Kidney (tissue), 14 donors: ENCODE results near the gene IFNE. TPM values are rescaled to one million over a fixed set of nuclear protein-coding genes. Genes with fewer than 3 reads are reported as not detected.

Experiments used
- DNase-seq, 5 donors: peaks; one replicate each; pipeline ENCODE4 v3.0.0-alpha.2; 2013 to 2020
- FAIRE-seq: peaks from 2 replicates; lab custom pipeline; 2012; peaks lifted over from hg19 to GRCh38; lab: Jason Lieb, UNC
- H3K27ac ChIP-seq, 2 donors: one replicate each; pipeline ENCODE4 v1.7.0; 2013; ENCODE audit warnings: low read depth in 2 of 2, low read length in 2 of 2, inconsistent platforms in 1 of 2
- H3K27me3 ChIP-seq: one replicate; pipeline ENCODE4 v1.7.1; 2013; ENCODE audit warnings: low read length, inconsistent platforms; ENCODE audit not compliant: control insufficient read depth, insufficient read depth
- H3K36me3 ChIP-seq, 3 donors: one replicate each; pipeline versions ENCODE4 v1.7.0 to v1.7.1; 2013; ENCODE audit warnings: low read length in 3 of 3, control low read depth in 1 of 3, inconsistent platforms in 1 of 3; ENCODE audit not compliant: insufficient read depth in 3 of 3, control insufficient read depth in 2 of 3
- H3K4me1 ChIP-seq, 3 donors: one replicate each; pipeline versions ENCODE4 v1.7.0 to v1.7.1; 2013; ENCODE audit warnings: low read length in 3 of 3, inconsistent platforms in 1 of 3, low read depth in 1 of 3; ENCODE audit not compliant: control insufficient read depth in 2 of 3, insufficient read depth in 2 of 3
- H3K4me3 ChIP-seq, 3 donors: one replicate each; pipeline versions ENCODE4 v1.7.0 to v1.8.1; 2013; ENCODE audit warnings: low read length in 3 of 3, control low read depth in 1 of 3, inconsistent platforms in 1 of 3
- H3K9ac ChIP-seq, 3 donors: one replicate each; pipeline versions ENCODE4 v1.7.0 to v1.7.1; 2013; ENCODE audit warnings: low read length in 3 of 3, control low read depth in 1 of 3, inconsistent platforms in 1 of 3
- H3K9me3 ChIP-seq, 3 donors: one replicate each; pipeline versions ENCODE4 v1.7.0 to v1.7.1; 2013; ENCODE audit warnings: low read length in 3 of 3, control low read depth in 1 of 3, inconsistent platforms in 1 of 3; ENCODE audit not compliant: control insufficient read depth in 2 of 3, insufficient read depth in 1 of 3
- CTCF ChIP-seq: IDR thresholded peaks from 3 replicates; pipeline ENCODE4 v1.5.1; 2012; ENCODE audit warnings: mild to moderate bottlenecking, moderate library complexity, borderline replicate concordance; ENCODE audit not compliant: insufficient read depth; ENCODE audit errors: extremely low read depth
- intact Hi-C: fragments of 100-400 bp; cut with DNase I; formaldehyde crosslinking; loops from one replicate; pipeline ENCODE4 v1.11.1; 2022
- polyA plus RNA-seq: library from polyadenylated mRNA; stranded (reverse); fragments of 350-450 nt; fragmentation: Illumina TruSeq; extraction: RNeasy Lipid Tissue Mini Kit (QIAGEN cat#74804); gene quantifications from one replicate; pipeline ENCODE4 v1.2.3, GENCODE V29; 2014; ENCODE audit warnings: low read depth, low replicate concordance; ENCODE audit not compliant: insufficient read depth
- total RNA-seq: library from RNA; stranded (reverse); fragmentation: NEBNext Ultra II Directional; extraction: Animal tissue kit (Norgen Biotek cat#: 25700); gene quantifications from one replicate; pipeline ENCODE4 v1.2.1, GENCODE V29; 2021
- donor health status: control.
- donor health status: control.
- donor health status: control.
- donor health status: control.
- donor health status: control.
- donor health status: DM: yes; HTN: yes; CAD: no.
- donor health status: Normal renal cell carcinoma (clear cell type).

IFNE gene
- total and polyA plus RNA-seq, 2 donors from 2014 or later: 1.1 TPM; not detected in 1

- no peak for TF ChIP-seq CTCF
- no peak overlapping the region for H3K4me3 ChIP-seq
- intact Hi-C loops: no loop called here
- H3K36me3 ChIP-seq: no peaks in the 10 kb centered on the region
- H3K27ac ChIP-seq: no peak overlapping the region
- no peaks in the 10 kb centered on the region for H3K27me3 ChIP-seq
- DNase-seq (no peak), FAIRE-seq (no peak)
- H3K4me1 ChIP-seq: no peaks in the 10 kb centered on the region
- H3K9me3 ChIP-seq: no peaks in the 10 kb centered on the region
- H3K9ac ChIP-seq: no peak overlapping the region
These were observed 9.6 kb upstream of the IFNE start for GRCh38 chr9:21491756-21492155.

GRCh38 chr9:21481470-21482056 is 550 bp downstream of the IFNE start:
- FAIRE-seq: no peak
- Histone ChIP-seq H3K4me3 (no peak overlapping the region), H3K9me3 (no peaks in the 10 kb centered on the region), H3K36me3 (no peaks in the 10 kb centered on the region), H3K4me1 (no peaks in the 10 kb centered on the region), H3K27ac (no peak overlapping the region), H3K27me3 (no peaks in the 10 kb centered on the region), H3K9ac (no peak overlapping the region)
- intact Hi-C loops: no loop called here
- DNase-seq: no peak
- TF ChIP-seq CTCF: no peak

- H3K27ac ChIP-seq: no peak overlapping the region
- no peaks in the 10 kb centered on the region for H3K27me3 ChIP-seq
- no peak overlapping the region for H3K9ac ChIP-seq
- no peak overlapping the region for H3K4me3 ChIP-seq
- no peaks in the 10 kb centered on the region for H3K36me3 ChIP-seq
- FAIRE-seq: no peak
- H3K4me1 ChIP-seq: no peaks in the 10 kb centered on the region
- no peak for DNase-seq
- TF ChIP-seq CTCF: no peak
- intact Hi-C loops: no loop called here
- H3K9me3 ChIP-seq: no peaks in the 10 kb centered on the region
These were observed 2.9 kb downstream of the IFNE start for GRCh38 chr9:21479152-21479702.

GRCh38 chr9:21477466-21477865 is 4.6 kb downstream of the IFNE start:
- Histone ChIP-seq H3K27ac (no peak overlapping the region), H3K4me3 (no peak overlapping the region), H3K36me3 (no peaks in the 10 kb centered on the region), H3K9me3 (no peaks in the 10 kb centered on the region), H3K4me1 (no peaks in the 10 kb centered on the region), H3K9ac (no peak overlapping the region), H3K27me3 (no peaks in the 10 kb centered on the region)
- DNase-seq (no peak), FAIRE-seq (no peak)
- intact Hi-C loops: no loop called here
- TF ChIP-seq CTCF: no peak
